Endothelial cell of hepatic sinusoid (primary cell): Measurements from ENCODE around the gene FBXO22.
"Not testable (repeated sequence)": the region's sequence is repeated elsewhere in the genome, so short reads cannot be mapped to it uniquely, and the experiment has no call there.

Source experiments
- in situ Hi-C: cut with HindIII; loops from 2 replicates; pipeline ENCODE4 v1.10.0; 2017; ENCODE audit warnings: low sequenced_read_pairs

FBXO22 gene

DNA sequence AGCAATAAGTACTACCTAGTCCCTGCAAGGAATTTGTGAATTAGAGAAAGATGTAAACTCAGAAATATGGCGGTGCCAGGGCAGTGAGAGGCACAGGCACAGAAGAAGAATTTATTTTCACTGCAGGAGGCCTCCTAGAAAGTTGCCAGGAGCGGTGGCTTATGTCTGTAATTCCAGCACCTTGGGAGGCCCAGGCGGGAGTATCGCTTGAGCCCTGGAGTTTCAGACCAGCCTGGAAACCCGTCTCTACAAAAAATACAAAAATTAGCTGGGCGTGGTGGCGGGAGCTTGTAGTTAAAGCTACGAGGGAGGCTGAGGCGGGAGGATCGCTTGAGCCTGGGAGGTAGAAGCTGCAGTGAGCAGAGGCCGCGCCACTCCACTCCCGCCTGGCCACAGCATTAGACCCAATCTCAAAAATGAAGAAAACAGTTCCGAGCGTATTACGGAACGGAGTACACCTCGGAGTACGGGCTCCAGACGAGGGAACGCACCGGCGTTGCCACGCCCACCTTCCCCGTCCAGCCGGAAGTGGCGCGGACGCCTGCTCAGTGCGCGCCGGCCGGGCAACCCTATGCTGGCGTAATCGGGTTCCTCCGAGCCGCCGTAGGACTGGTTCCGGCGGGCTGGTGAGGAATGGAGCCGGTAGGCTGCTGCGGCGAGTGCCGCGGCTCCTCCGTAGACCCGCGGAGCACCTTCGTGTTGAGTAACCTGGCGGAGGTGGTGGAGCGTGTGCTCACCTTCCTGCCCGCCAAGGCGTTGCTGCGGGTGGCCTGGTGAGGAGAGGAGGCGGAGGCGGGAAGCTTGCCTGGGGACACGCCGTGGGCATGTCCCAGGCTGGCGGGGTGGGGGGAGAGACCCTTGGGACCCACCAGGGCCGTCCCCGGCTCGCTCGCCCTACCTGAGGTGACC lies at the start of gene FBXO22:
Gene FBXO22 (plus strand): TSS at position 548 of the 909 bp plus-strand sequence. CDS start 86 bp downstream, at position 634.
- in situ Hi-C loops = no loop called here

DNA sequence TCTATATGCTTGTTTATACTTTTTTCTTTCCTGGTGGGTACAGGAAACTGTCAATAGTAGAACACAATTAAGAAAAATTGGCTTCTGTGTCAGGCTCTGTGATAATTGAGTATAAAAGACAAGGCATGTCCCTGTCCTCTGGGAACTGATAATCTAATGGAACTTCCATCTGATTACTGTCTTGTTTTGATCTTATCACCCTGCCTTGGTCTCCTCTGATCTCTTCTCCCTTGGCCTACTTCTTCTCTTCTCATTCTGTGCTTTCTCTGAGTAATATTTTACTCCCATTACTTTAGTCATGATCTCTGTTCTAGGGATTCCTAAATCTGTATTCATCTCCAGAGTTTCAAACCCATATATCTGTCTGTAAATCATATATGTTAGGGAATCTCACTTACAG lies 45.8 kb upstream of the FBXO22 start:
- in situ Hi-C loops = no loop called here

DNA sequence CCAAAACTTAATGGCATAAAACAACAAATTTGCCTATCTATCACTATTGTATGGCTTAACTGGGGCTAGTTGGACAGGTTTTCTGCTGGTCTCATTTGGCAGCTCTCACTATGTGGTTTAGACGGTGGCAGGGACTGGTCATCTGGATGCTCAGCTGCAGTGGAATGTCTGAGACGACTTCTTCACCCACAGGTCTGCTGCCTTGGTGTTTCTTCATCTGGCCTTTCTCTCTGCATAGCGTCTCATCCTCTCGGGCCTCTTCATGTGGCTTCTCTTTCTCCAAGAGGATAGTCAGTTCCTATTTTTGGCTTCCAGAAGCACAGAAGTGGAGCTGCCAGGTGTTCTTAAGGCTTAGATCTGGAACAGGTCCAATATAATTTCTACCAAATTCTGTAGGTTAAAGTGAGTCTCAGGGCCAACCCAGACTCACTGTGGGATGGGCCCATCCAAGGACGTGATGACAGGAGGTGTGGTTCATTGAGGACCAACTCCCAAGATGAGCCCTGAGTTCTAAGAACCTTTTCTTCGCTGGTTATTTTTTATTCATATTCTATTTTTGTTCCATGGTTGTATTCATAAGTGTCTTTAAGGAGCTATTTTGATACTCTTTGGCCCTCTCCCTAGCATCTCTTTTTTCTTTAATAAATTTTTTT lies 41.8 kb upstream of the FBXO22 start:
- in situ Hi-C loops = no loop called here

DNA sequence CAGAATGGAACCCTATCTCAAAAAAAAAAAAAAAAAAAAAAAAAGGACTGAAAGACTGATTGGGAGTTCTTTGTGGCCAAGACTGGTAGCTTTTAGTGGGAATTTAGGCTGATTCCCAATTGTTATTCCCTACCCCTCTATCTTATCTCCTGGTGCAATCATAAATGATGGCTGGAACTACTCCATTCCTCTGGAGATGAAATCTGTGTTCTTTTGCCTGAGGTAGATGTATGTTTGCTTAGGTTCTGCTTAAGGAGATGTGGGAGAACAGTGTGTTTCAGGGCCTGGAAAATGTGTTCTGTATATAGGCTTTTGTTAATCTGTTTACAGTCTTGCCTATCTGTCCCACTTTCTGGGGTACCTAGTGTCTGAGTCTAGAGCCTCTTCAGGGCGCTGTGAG lies 40.9 kb upstream of the FBXO22 start:
- in situ Hi-C loops = no loop called here

DNA sequence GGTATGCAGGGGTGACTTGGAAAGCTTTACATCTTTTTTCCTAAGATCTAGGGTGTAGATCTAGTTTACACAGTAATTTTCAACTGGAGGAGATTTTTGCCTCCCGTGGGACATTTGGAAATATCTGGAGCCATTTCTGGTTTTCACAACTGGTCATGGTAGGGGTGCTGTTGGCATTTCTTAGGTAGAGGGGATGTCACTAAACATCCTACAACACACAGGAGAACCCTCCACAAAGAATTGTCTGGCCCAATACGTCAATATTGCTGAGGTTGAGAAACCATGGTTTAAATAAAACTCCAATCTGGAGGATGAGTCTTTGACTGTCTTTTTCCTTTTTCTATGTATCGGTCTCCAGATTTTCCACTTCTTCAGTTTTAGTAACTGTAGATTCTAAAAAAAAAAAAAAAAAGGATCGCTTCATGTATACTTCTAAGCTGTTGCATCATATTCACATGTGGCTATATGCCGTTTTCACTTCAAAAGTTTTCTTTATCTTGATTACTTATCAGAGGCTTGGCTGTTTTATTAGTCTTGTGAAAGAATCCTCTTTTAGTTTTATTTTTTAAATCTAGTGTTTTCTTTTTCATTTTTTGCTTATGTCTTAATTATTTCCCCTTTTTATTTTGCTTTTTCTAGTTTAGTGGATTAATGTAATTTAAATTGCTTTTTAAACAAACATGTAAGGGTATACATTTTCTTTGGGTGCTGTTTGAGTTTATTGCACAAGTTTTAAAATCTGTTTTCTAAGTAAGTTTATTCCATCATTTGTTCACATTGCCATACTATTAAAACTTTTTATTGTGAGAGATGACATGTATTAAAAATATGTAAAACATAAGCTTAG lies 39.2 kb upstream of the FBXO22 start:
- in situ Hi-C loops = no loop called here

DNA sequence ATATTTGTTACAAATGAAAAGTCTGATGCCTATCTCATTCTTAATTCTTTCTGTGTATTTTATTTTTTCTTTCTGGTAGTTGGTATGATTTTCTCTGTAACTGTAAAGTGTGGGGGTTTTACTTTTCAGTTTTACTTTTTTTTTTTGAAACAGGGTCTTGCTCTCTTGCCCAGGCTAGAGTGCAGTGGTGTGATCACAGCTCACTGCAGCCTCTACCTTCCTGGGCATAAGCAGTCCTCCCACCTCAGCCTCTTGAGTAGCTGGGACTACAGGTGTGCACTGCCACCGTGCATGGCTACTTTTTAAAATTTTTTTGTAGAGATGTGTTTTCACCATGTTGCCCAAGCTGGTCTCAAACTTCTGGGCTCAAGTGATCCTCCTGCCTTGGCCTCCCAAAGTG lies 37.6 kb upstream of the FBXO22 start:
- in situ Hi-C loops = not testable (repeated sequence)

DNA sequence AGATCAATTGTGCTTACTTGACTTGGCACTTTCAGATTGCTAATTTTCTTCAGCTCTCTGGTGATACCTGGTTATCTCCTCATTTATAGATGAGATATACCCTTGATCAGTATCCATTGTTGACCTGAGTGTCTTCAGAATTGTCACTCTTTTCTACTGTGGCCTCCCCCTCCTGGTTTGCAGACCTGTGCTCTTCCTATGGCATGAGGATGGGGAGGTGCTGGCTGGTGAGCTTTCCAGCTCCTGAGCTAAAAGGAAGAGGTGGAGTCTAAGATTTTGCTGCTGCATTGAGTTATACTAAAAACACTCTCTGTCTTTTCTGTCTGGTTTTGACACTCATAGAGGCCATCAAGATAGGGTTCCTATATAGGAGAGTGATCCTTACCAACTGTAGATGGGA lies 36.8 kb upstream of the FBXO22 start:
- in situ Hi-C loops = no loop called here

DNA sequence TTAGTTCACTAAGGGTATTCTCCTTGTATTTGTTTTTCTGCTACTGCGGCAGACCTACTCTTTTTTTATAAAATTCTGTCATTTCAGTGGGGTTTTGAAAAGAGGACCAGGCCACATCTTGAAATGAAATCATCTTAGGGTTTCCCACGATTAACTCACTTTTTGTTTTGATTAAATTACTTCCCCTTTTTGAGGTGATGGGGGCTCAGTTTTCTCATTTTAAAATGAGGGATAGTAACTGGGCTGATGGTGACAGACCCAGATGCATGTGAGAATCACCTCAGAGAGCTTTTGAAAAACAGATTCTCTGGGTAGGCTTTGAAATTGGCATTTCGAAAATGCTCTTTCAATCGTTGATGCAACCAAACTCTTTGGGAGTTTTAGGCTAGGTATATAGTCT lies 36.2 kb upstream of the FBXO22 start:
- in situ Hi-C loops = no loop called here

DNA sequence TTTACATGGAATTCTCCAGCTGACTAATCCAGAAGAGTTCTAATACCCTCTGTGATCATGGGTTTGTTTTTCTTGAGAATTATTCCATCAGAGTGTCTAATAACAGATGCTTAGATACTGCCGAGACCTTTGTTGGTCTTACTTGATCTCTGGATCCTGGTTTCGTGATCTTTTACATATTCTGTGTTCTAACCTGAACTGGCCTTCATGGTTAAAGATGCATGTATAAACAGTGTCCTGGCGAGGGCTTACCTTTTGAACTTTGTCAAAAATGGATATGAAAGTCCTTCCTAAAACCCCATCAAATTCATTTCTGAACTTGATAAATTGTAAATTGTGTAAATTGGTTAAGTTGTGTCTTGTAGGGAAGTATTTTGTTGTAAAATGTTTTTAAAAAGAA lies 35.7 kb upstream of the FBXO22 start:
- in situ Hi-C loops = no loop called here

DNA sequence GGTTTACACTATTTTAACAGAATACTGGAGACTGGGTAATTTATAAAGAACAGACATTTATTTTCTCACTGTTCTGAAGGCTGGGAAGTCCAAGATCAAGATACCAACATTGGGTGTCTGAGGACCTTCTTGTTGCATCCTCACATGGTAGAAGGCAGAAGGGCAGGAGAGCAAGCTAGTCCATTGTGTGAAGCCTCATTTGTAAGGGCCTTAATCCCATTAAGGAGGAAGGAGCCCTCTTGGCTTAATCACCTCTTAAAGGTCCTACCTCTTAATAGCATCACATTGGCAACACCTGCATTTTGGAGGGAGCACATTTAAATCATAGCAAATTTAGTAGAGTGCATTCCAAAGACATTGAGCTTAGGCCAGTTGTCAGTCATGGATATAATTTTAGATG lies 34.2 kb upstream of the FBXO22 start:
- in situ Hi-C loops = no loop called here

DNA sequence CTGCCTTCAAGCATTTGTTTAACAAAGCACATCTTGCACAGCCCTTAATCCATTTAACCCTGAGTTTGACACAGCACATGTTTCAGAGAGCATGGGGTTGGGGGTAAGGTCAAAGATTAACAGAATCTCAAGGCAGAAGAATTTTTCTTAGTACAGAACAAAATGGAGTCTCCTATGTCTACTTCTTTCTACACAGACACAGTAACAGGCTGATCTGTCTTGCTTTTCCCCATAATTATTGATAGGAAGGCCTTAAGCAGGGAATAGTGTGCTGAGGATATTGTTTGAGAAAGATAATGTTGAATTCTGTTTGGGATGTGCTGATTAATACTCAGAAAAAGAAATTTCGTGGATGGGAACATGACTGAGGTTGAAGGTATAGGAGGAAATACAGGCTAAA lies 32.1 kb upstream of the FBXO22 start:
- in situ Hi-C loops = not testable (repeated sequence)

DNA sequence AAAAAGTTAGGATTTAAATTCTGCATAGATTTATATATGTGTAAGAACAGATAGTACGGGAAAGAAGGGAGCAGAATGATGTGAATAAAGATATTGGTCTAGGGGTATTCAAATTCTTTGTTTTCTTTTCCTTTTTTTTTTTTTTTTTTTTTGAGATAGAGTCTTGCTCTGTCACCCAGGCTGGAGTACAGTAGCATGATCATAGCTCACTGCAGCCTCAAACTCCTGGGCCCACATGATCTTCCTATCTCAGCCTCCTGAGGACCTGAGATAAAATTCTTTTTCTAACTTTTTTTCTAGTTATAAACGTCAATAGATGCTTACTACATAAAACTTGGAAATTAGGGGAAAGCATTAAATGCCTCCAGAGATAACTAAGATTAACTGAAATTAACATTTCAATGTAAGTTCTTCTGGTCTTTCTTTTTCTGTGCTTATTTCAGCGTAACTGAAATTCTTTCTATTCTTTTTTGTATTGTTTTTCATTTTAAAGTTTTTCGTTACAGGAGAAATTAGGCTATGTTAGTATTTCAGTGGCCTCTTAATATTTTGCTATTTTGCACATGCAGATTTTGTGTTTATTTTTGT lies 31.2 kb upstream of the FBXO22 start:
- in situ Hi-C loops = no loop called here

DNA sequence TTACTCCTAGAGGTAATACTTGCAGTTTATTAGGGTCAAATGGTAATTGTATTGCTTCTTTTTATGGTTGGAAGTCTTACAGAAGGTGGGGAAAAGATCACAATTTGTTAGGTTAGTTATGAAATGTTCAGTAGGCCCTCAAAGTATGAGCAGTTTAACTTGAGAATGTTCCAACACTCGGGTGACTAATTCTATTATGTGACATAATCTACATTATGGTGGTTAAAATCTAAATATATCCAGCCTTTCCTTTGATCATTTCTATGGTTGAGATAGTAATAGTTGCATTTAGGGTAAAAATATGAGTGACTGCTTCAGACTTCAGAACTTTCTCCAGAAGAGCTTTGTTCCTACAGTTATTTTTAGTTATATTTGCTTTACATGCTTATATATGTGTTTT lies 19.6 kb upstream of the FBXO22 start:
- in situ Hi-C loops = no loop called here

DNA sequence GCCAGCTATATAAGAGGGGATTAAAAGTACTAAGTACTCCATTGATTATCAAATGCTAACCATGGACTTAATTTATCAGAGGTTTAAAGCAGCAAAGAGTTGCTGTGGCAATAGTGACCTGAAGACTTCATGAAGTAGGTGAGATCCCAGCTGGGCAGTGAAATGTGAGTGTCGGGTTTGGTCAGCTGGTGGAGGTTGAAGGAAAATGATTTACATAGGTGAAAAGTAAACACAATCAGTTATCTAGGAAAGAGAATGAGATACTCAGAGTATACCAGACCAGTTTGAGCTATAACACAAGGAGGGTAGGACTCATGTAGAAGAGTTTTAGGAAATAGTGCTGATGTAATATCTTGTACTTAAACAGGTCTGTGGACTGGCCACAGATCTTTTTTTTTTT lies 16.5 kb upstream of the FBXO22 start:
- in situ Hi-C loops = no loop called here

DNA sequence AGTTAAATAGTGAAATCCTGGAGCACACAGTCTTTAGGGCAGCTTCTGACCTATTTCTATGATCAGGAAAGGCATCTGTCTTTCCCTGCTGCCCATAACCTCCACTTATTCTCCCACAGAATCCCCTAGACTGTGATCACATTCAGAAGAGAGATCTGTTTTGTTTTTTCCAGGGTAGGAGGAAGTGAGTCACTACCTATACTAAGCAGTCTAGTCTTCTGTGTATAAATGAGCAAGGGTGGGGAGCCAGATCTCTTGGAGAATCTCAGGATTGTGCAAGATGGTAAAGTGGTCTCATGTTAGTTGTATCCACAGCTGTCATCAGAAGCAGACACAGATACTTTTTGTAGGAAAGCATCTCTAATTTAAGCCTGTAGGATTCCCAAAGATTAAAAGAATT lies 11.8 kb upstream of the FBXO22 start:
- in situ Hi-C loops = no loop called here

DNA sequence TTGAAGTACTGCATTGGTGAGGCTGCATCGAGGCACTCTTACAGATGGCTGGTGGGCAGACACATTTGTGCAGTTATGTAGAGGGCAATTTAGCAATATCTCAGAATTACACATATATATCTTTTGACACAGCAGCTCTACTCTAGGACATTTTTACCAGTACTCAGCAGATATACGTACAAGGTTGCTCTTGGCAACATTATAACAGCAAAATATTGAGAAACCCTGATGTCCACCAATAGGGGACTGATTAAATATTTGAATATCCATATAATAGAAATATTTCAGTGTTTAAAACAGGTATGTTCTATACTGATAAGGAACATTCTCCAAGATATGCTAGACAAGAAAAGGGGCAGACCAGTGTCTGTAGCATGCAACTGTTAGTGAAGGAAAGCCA lies 7.9 kb upstream of the FBXO22 start:
- in situ Hi-C loops = no loop called here

DNA sequence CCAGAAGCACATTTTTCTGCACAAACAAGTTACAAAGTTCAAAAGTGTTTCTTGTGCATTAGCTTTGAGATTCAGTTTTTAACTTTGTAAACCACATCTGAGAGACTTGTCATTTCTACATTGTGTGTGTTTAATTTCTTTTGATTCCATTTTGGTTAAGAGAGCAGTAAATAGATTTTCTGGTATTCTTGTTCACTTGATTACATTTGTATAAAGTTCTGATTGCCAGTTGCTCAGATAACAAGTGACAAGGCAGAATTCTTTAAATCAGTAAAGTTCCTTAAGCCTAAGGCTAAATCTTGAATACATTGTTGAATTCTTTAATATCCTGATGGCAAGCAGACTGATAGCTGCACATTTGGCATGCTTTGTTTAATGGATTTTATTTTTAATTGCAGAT lies 3.1 kb upstream of the FBXO22 start:
- in situ Hi-C loops = no loop called here

DNA sequence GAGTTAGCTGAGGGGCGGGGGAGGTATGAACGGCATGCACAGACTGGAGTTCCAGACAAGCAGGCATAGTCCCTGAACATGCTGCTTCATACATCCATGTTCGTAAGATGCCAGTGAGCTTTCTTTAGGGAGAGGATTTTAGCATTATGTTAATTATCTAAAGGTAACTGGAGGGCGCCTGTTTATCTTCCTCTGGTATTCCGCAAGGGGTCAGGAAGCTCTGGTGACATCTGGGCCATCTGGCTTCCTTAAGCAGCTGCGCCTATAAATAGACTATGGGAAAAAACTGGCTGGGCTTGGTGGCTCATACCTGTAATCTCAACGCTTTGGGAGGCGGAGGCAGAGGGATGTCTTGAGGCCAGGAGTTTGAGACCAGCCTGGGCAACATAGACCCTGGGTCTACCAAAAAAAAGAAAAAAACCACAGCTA lies 1.5 kb upstream of the FBXO22 start:
- in situ Hi-C loops = no loop called here

DNA sequence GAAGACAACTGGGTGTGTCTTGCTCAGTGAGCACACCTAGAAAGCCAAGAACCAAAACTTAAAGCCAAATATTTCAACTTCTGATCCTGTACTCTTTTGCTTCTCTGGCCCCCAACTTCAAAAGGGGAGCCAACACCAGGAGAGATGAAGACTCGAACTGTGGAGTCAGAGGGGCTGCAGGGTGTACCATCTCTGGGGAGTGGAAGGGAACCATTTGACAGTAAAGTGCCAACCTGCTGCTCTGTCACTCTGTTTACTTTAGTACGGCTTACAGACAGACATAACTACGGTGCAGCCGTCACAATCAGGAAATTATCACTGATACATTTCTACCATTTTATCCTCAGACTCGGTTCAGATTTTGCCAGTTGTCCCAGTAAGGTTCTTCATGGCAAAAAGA lies 1.6 kb downstream of the FBXO22 start:
- in situ Hi-C loops = loop anchor here (5.0 kb wide), 1 partner anchor 78 kb away; no protein-coding TSS in a partner anchor

DNA sequence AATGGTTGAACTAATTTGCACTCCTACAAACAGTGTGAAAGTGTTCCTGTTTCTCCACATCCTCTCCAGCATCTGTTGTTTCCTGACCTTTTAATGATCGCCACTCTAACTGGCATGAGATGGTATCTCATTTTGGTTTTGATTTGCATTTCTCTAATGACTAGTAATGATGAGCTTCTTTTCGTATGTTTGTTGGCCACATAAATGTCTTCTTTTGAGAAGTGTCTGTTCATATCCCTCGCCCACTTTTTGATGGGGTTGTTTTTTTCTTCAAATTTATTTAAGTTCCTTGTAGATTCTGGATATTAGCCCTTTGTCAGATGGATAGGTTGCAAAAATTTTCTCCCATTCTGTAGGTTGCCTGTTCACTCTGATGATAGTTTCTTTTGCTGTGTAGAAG lies 6.7 kb downstream of the FBXO22 start:
- in situ Hi-C loops = not testable (repeated sequence)

DNA sequence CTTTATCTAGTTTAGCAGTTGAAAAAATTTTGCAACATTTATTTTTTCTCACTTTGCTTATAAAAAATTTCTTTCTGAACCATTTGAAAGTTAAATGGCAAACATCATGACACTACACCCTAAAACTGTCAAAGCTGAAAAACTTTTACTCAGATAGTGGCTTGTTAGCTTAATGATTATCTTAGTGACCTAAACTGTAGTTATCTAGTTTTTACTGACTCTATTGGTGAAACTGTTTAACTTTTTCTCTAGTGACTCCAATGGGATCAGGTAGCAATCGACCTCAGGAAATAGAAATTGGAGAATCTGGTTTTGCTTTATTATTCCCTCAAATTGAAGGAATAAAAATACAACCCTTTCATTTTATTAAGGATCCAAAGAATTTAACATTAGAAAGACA lies 13.3 kb downstream of the FBXO22 start:
- in situ Hi-C loops = no loop called here
